ENCODE data around the gene PAPPA2.

The PAPPA2 gene

DNA sequence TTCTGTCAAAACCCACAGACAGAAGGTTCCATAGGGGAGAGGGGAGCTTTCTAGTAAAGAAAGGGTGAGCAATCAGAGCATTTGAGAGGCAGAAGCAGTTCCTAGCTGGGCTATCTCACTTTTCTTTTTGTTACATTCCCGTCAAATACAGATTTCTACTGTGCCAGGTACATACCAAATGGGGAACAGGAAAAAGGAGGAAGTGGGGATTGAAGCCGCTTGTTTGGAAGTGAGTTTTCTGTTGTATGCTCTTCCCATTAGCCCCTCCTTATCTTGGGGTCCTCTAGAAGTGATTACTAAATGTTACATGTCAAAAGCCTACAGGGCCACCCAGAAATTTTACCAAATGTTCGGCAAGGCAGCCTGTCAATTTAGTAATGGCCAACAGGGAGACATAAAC lies 116.1 kb downstream of the PAPPA2 start:
- TF ChIP-seq, protein P1, sequence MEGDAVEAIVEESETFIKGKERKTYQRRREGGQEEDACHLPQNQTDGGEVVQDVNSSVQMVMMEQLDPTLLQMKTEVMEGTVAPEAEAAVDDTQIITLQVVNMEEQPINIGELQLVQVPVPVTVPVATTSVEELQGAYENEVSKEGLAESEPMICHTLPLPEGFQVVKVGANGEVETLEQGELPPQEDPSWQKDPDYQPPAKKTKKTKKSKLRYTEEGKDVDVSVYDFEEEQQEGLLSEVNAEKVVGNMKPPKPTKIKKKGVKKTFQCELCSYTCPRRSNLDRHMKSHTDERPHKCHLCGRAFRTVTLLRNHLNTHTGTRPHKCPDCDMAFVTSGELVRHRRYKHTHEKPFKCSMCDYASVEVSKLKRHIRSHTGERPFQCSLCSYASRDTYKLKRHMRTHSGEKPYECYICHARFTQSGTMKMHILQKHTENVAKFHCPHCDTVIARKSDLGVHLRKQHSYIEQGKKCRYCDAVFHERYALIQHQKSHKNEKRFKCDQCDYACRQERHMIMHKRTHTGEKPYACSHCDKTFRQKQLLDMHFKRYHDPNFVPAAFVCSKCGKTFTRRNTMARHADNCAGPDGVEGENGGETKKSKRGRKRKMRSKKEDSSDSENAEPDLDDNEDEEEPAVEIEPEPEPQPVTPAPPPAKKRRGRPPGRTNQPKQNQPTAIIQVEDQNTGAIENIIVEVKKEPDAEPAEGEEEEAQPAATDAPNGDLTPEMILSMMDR (IDR thresholded peaks at IDR 0.05; ENCODE audit: low read depth, low read length), result no peak
- no peak overlapping the region for H3K4me3 ChIP-seq (ENCODE audit: low read depth, low read length)

DNA sequence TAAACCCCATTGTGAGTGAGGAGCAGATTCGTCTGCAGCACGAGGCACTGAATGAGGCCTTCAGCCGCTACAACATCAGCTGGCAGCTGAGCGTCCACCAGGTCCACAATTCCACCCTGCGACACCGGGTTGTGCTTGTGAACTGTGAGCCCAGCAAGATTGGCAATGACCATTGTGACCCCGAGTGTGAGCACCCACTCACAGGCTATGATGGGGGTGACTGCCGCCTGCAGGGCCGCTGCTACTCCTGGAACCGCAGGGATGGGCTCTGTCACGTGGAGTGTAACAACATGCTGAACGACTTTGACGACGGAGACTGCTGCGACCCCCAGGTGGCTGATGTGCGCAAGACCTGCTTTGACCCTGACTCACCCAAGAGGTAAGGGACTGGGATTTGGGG lies 132.2 kb downstream of the PAPPA2 start:
- H3K4me3 ChIP-seq (ENCODE audit: low read depth, low read length), result no peak overlapping the region
- TF ChIP-seq, protein P1 (IDR thresholded peaks at IDR 0.05; ENCODE audit: low read depth, low read length), result no peak

DNA sequence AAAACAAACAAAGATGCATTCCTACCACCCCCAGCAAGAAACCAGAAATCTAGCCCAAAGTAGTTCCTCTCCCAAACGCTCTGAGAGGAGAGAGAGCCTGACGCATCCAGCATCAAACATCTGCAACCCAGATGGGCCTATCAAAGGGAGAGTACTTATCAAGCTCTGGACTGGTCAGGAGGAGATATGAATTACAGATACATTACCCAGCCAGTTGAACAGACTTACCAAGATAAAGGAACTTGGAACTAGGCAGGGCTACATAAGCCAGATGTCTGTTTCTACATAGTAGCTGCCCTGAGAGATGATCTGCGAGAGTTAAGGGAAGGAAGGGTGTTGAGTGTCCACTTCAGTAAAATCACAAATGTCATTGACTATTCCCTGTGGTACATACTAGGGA lies 138.4 kb downstream of the PAPPA2 start:
- no peak overlapping the region for H3K4me3 ChIP-seq (ENCODE audit: low read depth, low read length)
- TF ChIP-seq, protein P1 (IDR thresholded peaks at IDR 0.05; ENCODE audit: low read depth, low read length), result no peak

DNA sequence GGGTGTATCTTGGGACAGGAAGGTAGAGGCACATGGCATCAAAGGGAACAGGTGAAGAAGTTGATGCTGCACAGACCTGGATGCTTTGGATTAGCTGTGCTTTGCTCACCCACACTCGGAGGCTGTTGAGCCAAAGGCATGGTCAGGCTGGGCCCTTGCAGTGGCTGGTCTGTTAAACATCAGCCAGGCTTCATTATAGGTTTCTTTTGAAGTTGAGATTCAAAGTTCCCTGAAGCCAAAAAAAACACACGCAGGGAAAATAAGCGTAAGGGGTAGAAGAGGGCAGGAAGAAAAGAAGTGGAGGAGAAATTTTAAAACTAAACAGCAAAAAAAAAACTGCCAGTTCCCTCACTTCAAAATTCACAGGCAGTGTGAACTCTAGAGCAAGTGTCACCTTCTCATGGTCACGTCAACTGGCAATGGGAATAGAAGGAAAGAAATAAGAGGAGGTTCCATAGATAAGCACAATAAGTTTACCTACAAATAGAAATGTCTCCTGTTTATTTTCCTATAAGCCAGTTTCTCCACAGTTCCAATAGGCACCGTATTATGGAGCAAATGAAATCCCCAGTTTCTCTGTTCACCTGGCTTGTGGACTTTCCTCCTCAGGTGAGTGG lies 139.5 kb downstream of the PAPPA2 start:
- H3K4me3 ChIP-seq (ENCODE audit: low read depth, low read length), result no peak overlapping the region

DNA sequence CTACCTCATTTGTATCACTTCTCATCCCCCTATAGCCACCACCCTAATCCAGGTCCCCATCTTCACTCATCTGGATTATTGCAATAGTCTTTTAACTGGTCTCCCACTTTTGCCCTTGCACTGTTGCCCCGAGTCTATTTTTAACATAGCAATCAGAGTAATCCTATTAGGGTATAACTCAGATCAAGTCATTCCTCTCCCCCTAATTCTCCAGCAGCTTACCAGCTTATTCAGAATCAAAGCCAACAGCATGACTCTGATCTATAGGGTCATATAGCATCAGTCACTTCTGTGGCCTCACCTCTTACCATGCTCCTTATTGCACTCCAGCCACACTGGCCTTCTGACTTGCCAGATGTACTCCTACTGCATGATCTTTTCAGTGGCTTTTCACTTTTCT lies 140.7 kb downstream of the PAPPA2 start:
- TF ChIP-seq, protein P1 (IDR thresholded peaks at IDR 0.05; ENCODE audit: low read depth, low read length), result no peak
- H3K4me3 ChIP-seq (ENCODE audit: low read depth, low read length), result no peak overlapping the region

More for the DNA sequence above, 139.5 kb downstream of the PAPPA2 start:
- TF ChIP-seq, protein P1 (IDR thresholded peaks at IDR 0.05; ENCODE audit: low read depth, low read length), result no peak

DNA sequence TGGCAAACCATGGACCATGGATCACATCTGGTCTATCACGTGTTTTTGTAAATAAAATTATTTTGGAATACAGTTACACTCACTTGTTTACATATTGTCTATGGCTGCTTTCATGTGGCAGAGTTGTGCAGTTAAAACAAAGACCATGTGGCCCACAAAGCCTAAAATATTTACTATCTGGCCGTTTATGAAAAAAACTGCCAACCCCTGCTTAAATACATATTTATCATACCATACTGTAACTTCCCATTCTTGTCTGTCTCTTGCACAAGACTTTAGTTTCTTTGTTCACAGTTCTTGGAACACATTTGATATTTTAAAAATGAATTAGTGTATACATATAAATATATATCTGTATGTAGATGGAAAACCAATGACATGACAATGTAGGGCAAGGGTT lies 141.5 kb downstream of the PAPPA2 start:
- H3K4me3 ChIP-seq (ENCODE audit: low read depth, low read length), result no peak overlapping the region
- TF ChIP-seq, protein P1 (IDR thresholded peaks at IDR 0.05; ENCODE audit: low read depth, low read length), result no peak

DNA sequence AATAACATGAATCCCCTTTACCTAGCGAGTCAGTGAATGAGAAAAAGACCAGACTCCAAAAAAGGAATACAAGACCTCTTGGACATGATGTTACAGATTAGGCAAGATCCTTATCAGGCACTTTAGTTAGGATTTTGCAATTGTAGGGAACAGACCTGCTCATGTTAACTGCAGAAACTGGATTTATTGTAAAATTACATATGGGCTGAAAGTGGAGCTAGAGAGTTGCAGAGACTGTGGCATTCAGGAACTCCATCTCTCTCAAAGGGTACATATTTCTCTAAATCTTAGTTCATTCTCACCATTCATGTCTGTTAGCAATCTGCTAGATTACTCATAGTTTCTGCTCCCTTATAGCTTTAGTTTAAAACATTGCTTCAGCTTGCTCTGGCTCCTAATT lies 142.2 kb downstream of the PAPPA2 start:
- TF ChIP-seq, protein P1 (IDR thresholded peaks at IDR 0.05; ENCODE audit: low read depth, low read length), result no peak

More for the DNA sequence above, 142.2 kb downstream of the PAPPA2 start:
- H3K4me3 ChIP-seq (ENCODE audit: low read depth, low read length), result no peak overlapping the region
